Stromal cell of bone marrow (primary cell): Measurements from ENCODE around the gene GYPC.
"Not testable (repeated sequence)": the region's sequence is repeated elsewhere in the genome, so short reads cannot be mapped to it uniquely, and the experiment has no call there.

Experiments
- DNase-seq: peaks from one replicate; pipeline ENCODE4 v3.0.0-alpha.2; 2012; ENCODE audit warnings: low read depth

Gene GYPC

DNA sequence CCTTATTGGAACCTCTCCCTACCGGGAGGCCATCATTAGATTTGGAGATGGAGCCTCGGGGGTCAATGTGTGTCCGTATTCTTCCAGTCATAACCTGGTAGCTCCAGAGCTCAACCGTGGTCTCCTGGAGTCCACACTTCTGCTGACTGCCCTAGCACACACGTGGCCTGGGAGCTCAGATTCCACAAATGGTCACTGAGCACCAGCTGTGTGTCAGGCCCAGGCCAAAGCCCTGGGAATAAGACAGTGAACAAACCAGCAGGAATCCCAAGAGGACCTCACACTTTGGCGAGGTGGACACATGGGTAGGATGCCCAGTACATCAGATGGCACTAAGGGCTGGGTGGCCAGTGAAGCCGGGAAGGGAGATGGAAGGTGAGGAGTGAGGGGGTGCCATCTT is 15.5 kb downstream of the GYPC start:
- no peak for DNase-seq

DNA sequence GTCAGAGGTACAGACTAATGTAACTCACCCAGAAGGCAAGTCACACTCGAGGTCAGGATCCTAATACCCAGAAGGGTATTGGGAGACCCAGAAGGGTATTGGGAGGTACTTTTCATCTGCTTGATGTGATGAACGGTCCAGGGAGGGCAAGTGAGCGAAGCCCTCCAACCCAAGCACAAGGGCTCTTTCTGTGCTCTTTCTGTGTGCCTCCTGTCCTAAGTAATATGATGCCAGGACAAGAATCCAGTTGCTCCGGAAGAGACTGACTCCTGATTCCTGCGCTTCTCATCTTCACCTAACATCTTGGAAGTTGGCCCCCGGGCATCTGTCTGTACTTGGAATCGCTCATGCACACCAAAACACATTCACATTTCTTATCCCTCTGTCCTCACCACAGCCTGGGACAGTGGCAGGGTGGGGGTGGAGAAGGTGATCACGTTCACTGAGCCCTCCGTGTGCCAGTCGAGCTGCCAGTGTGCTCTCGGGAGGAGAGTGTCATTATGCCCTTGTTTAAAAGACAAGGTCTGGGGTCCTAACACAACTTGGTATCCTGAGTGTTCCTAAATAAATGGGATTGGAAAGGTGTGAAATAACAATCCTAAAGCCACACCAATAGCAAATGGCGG is 17.1 kb downstream of the GYPC start:
- DNase-seq, result no peak

DNA sequence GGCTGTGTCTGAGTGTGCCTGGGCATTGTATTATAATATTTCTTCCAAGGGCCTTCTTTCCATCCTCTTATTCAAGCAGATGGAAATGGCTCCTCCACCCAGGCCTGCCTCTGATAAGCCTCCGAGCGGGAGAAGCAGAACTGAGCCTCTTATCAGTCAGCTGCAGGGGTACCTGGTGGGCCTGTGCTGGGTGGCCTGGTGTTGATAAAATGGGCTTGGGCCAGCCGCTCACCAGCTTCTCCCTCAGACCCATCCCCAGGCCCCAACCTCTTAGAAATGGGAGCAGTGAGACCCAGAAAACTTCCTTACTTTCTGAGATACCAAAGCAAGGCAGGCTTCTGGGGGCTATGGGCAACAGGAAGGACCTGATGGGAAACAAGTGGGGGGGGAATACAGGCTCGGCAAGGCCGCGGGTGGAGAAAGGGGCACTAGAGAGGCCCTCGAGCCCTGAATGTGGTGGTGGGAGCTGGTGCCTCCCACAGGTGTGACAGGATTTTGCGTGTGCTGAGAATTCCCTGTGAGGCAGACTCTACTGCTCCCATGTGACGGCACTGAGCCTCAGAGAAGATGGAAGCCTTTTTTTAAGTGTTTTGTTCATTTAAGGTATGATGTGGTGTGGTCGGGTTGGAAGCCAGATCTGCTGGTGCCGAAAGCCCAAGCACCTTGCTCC is 18.3 kb downstream of the GYPC start:
- no peak for DNase-seq

GRCh38 chr2:126675637-126676036 is 19.7 kb downstream of the GYPC start:
- DNase-seq, result no peak

- DNase-seq, result no peak
Observed at GRCh38 chr2:126676221-126677175, 20.5 kb downstream of the GYPC start.

- DNase-seq, result no peak
Observed at GRCh38 chr2:126677176-126677538, 21.2 kb downstream of the GYPC start.

DNA sequence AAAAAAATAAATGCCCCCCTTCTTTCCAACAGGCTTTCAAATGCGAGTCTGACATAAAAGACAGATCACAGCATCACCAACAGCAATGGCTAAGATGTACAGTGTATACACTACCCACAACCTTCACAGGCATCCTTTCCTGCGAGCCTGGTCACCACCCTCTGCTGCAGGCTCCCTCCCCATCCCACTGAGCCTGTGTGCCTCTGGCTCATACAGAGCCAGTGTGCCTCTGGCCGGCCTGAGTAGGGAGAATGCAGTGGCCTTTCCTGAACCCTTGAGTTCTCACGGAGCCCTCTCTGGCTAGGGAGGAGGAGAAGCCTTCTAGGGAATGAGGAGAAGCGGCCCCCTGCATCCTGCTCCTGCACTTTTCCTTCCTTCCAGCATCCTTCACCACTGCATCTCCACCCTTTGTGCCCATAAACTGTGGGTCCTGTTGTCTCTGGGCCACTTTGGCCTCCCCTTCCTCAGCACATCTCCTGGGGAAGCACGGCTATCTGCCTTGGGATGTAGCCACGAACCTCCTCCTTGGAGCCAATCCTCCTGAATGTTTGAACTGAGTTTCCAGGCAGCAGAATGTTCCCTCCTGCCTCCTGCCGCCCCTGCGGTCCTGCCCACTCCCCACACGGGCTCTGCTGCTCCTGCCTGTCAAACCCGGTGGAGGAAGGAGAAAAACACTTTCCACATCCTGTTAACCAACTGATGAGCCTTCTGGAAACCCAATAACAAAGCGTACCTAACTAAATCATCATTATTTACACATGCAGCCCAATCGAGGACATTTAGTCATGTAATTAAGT is 22.5 kb downstream of the GYPC start:
- no peak for DNase-seq

DNA sequence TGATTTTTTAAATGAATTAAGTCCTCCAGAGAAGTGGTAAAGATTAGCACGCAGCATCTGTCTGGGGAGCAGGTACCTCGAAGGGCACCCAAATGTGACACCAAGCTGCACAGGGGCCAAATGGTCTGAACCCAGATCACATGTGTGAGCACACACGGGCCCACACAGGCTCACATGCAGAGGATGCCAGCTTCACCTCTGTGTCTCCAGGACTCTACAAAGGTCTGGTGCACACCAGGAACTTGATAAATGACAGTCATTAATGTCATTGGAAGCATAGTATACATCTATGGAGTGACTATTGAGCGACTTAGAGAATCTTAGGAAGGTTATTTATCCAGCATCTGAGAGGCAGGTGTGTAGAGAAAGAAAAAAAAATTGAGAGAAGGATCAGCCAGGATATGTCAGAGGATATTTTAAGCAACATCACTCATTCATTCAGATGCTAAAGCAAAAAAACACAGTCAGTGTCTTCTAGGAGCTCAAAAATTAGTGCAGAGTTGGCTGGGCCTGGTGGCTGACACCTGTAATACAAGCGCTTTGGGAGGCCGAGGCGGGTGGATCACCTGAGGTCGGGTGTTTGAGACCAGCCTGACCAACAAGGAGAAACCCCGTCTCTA is 23.2 kb downstream of the GYPC start:
- DNase-seq, result no peak

DNA sequence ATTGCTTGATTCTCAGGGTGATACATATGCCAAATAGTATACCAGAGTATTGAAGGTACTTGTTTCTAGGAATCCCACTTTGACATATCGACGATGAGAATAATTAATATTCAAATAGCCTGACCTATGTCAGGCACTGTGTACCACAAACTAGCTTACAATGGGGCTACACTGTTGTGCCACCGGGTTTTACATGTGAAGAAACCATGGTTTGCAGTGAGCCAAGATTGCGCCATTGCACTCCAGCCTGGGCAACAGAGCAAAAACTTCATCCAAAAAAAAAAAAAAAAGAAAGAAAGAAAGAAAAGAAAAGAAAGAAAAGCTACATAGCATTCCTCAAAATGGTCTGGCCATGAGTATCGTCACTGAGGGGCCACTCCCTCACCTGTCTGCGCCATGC is 25.5 kb downstream of the GYPC start:
- no peak for DNase-seq

DNA sequence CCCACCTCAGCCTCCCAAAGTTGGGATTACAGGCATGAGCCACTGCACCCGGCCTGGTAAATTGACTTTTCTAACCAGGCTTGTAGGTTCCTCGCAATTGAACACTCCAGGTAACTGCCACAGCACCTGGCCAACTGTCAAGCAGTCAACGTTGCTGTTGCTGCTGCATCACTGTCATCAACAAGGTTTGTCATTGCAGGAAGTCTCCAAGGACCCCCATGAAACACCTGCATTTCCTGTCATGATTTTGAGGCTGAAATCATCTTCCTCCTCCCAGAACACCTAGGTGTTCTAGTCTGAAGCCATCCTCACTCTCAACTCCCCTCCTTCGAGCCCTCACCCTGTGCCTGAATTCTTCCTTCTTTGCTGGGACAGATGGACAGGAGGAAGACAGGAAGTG is 29.7 kb downstream of the GYPC start:
- no peak for DNase-seq

GRCh38 chr2:126686286-126686685 is 30.3 kb downstream of the GYPC start:
- no peak for DNase-seq

DNA sequence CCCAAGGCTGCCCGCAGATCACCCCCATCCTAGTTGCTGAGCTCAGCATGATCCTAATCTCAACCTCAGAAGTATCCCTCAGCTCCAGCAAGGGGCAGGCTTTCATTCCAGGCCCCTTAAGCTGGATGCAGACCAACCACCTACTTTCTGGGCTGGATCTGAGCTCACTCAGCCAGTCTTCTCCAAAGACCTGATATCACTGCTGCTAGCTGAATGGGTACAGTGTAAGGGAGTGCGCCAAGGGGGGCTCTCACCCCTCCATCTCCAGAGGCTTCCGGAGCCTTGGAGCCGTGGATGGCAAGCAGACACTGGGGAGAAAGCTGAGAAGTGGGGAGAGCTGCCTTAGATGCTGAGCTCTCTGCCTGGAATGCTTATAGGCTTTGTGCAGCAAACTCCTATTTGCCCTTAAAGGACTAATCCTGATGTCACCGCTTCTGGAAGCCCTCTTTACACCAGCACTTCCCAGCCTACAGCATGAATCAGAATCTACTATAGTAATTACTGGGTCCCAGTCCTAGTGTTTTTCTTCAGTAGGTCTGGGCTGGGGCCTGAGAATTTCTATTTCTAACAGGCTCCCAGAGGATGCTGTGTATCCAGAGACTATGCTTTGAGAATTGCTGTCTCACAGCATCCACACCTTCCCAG is 31.0 kb downstream of the GYPC start:
- DNase-seq, result no peak

- DNase-seq, result no peak
Observed at GRCh38 chr2:126687503-126687902, 31.5 kb downstream of the GYPC start.

DNA sequence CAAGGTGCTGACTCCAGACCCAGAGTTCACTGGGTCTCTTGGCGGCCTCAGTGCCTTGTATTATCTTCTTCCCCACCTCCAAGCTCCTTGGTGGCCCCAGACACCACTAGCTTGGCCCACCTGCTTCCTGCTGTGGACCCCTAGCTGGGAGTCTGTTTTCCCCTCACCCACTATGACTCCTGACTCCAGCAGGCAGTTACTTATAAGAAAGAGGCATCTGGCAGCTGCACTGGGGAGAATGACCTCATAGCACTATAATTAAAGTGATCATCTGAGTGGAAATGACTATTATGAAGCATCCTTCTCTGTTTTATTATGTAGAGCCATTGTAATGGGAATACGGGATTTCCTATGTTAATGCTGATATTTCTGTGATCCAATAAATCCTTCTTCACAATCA is 32.6 kb downstream of the GYPC start:
- DNase-seq, result not testable (repeated sequence)

- not testable (repeated sequence) for DNase-seq
Observed at GRCh38 chr2:126692241-126692640, 36.3 kb downstream of the GYPC start.

DNA sequence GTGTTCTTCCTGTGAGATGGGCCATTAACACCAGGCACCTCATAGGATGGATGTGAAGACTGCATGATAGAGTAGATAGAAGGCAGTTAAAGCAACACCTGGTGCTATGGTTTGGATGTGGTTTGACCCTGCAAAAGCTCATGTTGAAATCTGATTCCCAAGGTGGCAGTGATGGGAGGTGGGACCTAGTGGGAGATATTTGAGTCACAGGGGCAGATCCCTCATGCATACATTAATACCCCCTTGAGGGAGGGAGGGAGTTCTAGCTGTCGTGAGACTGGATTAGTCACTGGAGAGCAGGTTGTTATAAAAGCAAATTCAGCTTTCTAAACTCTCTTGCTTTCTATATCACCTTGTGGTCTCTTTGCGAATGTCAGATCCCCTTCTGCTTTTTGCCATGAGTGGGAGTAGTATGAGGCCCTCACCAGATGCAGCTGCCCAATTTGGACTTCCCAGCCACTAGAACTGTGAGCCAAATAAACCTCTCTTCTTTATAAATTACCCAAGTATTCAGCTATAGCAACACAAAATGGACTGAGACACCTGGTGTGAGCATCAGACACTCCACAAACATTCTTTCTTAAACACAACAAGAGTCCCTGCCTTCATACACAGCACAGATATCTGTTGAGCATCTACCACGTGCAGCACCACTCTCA is 37.1 kb downstream of the GYPC start:
- DNase-seq, result not testable (repeated sequence)

DNA sequence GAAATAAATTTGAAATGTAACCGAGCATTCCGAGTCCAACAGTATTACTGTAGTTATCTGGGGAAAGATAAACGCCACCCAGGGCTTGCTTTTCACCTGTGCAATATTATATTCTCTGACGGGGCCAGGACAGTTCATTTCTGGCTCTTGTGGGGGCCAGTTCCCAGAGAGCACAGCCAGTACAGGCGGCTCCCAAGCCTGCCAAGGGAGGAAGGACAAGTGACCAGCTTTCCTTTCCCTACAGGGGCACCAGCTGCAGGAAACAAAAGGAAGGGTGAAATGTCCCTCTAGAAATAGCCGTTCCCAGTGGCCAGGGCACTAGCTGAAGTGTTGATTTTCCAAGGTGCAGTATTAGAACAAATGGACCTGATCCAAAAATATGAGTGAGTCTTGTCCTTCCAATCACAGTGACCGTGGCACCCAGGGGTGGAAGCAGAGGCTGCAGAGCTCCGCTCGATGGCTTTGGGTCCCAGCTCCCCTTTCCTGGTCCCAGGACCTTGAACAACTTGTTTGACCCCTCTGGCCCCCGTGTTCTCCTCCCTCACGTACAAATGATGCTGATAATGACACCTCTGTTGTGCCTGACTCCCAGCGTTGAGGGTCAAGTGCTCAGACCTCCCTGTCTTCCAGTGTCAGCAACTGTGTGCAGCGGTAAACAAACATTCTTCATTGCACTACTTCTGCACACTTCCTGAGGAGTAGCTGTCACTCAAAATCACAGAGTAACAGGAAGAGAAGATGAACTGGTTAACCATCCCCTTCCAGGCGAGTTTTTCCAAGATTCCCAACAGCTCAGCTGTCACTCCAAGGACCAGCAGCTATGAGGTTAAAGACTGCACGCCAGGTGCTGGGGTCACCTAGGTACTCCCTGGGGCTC is 40.9 kb downstream of the GYPC start:
- DNase-seq, result no peak

GRCh38 chr2:126698376-126698775 is 42.4 kb downstream of the GYPC start:
- DNase-seq, result no peak

DNA sequence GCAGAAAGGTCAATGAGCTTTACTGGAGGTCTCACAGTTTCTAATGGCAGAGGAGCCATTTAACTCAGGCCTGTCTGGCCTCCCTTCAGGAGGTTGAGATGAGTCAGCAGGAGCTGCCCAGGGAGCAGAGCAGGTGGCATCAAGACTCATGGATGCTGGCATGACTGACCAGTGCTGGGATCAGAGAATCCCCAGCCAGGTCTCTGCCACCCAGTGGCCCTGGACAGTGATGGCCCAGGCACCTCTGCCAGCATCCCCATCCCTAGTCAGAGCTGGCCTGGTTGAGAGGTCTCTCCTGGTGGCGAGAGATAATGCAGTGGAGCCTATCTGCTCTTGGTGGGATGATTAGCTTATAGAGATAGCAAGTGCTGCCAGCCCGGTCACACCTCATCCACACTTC is 43.1 kb downstream of the GYPC start:
- DNase-seq, result no peak
